Activated CD8-positive, alpha-beta memory T cell treated with anti-CD3 and anti-CD28 coated beads, Interleukin-2, amount 50 U/mL, for 24 hours (primary cell): ENCODE results near the gene ATG9A.

ENCODE experiments used
- DNase-seq: peaks from one replicate; pipeline ENCODE4 v3.0.0-alpha.2; 2020; ENCODE audit errors: extremely low read depth

Gene ATG9A

GRCh38 chr2:219220652-219221402, 8.6 kb downstream of the ATG9A start:
- DNase-seq: no peak

GRCh38 chr2:219219784-219220532, 9.5 kb downstream of the ATG9A start:
- DNase-seq: no peak

DNA sequence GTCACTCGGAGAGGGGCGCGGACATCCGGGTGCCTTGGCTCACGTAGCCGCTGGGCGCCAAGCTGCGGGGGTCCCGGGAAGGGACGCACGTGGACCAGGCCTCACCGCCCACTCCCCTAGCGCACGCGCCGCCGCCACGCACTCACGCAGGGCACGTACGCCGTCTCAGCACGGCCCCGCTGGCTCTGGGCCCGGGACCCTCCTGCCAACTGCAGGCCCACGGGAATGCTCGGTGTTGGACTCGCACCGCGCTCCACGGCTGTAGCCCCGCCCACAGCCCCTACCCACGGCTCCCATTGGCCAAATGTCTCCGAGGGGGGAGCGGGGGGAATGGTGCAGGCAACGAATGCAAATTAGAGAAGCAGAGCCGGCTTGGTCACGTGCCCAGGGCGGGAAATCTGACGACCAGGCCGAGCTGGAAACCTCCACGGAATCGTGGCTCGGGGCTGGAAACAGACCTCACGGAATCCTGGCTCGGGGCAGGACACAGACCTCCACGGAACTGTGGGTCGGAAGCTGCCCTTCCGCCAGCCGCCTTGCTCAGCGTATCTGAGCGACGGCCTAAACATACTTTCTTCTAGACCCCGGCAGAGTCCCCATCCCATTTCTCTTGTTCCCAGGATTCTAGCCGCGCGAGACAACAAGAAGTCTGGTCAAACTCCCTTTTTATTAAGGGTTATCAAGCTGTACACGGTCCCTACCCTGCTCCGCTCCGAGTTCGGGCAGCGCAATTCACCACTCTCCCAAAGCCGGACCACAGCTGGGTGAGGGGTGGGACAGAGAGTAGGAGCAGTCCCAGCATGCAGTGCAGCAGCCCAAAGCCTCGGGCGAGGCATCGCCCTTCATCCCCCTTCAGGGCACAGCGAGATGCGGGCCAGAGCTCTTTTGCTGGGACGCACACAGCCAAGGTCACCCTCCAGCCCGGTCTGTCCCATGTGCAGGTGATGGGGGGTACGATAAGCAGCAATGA, 10.4 kb downstream of the ATG9A start, which contains the start of gene ABCB6:
TSS of gene ABCB6 (minus strand) at position 227 of the 970 bp plus-strand sequence. CDS start 285 bp downstream, outside the sequence.
- DNase-seq: peak; percentile 77

GRCh38 chr2:219218217-219218731, 11.2 kb downstream of the ATG9A start:
- no peak for DNase-seq

GRCh38 chr2:219216535-219216915, 12.9 kb downstream of the ATG9A start:
- DNase-seq: no peak

DNA sequence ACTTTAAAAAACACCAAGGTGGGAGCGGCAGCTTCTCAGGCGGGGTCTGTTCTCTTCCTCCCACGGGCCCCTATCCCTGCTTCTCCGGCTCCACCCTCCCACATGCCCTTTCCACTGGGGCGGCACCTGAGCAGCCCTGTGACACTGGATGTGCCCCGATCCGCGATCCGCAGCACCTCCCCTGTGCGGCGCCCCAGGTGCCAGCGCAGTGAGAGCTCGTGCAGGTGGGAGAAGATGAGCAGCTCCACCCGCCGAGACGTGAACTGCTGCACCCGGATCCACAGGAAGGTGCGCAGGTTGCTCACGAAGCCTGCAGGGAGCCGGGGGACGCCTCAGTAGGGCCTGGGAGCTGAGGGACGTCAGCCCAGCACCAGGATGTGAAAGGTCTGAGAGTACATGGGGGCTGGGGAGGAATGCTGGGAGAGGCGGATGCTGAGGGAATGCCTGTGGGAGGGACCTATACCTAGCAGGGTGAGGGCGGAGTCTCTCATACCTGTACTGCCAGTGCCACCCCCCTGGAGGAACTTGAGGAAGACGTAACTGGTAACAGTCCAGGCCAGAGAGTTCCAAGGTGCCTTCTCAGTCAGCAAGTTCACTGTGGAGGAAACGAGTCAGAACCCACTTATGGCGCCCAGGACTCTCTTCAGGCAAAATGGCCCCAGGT, 13.4 kb downstream of the ATG9A start:
- no peak for DNase-seq

- DNase-seq: no peak
These were observed 14.7 kb downstream of the ATG9A start for GRCh38 chr2:219214786-219215185.

- no peak for DNase-seq
These were observed 15.3 kb downstream of the ATG9A start for GRCh38 chr2:219214141-219214540.

DNA sequence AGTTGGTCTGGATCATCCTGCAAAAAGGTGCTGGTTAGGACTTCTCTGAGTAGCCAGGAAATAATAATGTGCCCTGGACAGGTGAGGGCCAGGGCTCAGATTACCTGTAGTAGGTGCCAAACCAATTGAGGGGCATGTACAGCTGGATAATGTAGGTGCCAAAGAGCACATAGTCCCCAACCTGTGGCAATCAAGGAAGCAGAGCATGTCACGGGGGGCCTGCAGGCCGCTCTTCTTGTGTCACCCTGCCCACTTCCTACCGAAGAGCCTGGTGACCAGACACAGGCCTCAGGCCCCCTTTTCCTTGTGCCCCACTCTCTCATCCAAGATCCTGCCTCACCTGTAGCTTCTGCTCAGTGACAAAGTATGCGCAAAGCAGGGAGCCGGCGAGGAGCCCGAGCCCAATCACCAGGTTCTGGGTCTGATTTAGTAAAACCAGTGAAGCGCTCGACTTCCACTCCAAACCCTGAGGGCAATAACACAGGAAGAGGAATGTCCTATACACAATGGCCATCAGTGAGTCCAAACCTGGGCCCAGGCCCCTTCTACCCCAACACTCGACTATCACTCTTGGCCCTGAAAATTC, 15.9 kb downstream of the ATG9A start:
- no peak for DNase-seq

GRCh38 chr2:219213026-219213415, 16.4 kb downstream of the ATG9A start:
- no peak for DNase-seq

DNA sequence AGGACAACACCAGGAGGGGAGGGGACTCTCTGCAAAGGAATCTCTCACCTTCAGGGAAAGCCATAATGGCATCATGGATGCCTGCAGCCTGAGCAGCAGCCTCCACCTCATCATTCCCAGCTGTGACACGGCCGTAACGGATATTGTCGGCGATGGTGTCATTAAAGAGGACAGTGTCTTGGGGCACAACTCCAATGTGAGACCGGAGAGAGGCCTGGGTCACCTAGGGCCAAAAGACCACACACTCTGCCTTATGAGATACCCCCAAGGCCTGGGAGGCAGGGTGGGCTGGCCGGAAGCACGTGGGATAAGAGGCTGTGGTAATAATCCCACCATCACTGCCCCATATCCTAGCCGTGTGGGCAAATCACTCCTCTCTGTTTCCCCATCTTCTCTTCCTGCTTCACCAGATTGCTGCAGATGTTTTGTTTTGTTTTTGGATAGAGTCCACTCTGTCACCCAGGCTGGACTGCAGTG, 18.5 kb downstream of the ATG9A start:
- DNase-seq: no peak

- DNase-seq: no peak
These were observed 19.1 kb downstream of the ATG9A start for GRCh38 chr2:219210196-219210885.

DNA sequence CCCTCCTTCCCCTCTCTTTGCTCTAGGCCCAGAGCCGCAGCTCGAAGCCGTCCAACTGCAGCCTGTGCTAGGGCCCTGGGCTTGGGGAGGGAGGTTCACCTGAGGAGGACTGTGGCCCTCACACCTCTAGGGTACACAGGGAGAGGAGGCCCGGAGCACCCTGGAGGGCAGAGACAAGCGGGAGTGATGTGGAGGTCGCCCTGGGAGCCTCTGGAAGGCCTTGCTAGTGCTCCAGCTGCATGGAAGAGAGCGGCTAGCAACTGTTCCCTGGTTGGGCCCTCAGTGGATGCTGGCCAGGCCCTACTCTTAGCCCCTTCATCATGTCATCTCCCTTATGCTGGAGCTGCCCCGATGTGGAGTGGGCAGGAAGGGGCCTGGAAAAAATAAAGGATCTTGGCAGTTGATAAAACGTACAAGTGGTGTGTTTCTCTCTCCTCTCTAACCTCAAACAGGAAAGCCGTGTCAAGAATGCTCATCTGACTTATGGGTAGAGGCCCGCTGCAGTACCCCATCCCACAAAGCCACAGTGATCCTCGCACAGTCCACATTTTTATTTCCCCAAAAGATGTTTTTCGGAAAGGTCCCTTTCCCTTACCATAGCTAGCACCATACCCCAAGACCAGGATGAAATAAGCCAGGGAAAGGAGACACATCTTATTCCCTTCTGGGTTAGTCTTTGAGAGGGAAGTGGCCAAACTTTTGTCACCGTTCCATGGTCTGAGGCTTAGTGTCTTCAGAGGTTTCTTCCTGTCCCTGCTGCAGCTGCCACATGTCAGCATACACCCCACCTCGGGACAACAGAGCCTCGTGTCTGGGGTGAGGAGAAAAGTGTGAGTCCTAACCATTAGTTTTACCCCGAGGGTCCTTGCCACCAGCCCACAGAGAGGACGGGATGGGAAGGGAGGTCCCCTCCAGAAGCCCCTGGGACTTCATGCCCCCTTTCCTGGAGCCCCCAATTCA, 19.9 kb downstream of the ATG9A start:
- no peak for DNase-seq

DNA sequence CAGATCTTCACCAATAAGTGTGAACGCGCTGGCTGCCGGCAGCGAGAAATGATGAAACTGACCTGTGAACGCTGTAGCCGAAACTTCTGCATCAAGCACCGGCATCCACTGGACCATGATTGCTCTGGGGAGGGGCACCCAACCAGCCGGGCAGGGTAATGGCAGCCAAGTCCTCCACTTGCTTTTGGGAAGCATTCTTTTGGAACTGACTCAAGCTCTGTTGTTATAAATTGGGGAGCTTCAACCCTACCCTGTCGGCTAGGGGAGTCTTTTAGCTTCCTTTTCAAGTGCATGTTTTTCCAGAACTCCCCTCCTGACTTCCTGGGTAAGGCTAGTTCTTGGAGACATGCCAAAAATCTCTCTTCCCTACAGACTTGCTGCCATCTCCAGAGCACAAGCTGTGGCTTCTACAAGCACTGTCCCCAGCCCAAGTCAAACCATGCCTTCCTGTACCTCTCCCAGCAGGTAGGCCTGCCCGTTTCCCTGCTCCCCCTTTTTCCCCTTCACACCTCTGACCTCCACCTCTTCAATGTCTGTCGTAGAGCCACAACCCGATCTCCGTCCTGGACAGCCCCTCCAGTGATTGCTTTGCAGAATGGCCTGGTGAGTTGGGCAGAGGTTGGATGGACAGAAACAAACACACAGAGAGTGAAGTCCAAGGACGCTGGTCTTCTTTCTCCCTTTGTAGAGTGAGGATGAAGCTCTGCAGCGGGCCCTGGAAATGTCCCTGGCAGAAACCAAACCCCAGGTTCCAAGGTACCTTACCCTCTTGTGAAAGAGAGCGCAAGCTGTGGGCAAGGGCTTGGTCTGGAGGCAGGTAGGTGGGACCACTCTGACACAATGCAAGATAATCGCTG, 21.3 kb downstream of the ATG9A start:
- no peak for DNase-seq

DNA sequence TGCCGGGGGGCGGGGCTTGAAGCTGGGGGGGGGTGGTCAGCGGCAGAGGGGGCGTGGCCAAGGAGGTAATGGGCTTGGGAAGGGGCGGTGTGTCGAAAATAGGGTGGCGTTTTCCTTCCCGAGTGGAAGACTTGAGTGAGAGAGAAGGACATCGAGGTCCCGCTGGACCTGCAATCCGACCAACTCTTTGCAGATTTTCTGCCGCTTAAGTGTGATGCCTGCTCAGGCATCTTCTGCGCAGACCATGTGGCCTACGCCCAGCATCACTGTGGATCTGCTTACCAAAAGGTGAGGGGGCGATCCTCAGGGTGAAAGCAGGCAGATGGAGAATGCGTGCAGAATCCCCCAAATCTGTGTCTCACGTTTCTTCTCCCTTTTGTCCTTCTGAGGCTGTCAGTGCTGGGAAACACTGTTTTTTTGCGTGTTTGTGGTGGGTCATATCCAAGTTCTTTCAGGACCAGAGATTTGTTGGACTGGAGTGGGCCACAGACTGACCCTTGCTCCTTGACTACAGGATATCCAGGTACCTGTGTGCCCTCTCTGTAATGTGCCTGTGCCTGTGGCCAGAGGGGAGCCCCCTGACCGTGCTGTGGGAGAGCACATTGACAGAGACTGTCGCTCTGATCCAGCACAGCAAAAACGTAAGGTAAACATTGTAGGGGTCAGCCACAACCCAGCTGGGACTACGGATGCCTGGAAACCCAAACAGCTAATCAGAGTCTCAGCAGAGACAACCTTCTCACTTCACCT, 22.1 kb downstream of the ATG9A start:
- DNase-seq: no peak

DNA sequence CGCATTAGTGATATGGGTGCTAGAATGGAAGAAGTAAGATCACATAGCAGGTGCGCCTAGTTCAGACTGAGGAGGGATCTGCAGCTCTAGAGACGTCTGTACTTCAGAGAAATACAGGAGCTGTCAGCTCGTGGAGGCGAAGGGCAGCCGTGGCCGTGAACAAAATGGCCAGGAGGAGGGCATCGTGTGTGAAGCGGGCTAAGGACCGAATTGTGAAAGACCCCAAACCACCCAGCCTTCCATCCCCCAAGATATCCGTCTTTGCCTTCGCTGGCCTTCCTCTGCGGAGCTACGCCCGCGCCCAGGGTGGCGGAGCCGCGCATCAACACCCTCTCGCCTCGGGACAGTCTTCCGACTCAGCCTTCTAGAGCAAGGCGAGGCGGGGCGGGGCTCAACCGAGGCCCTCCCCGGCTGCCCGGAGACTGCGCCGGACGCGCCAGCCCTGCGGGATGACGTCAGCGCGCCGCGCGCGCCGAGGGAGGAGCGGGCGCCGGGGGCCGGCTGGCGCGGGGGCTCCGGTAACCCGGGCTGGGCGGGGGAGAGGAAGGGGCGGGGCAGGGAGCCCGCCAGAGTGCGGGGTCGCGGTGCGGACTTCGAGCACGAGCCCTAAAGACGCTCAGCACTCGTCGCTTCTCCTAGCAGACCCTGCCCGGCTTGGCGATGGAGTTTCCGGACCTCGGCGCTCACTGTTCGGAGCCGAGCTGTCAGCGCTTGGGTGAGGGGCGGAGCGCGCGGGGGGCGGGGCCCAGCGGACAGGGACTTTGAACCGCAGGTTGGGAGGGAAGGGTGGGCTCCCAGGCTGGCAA, 22.9 kb downstream of the ATG9A start, which contains the start of gene ZFAND2B:
TSS of gene ZFAND2B (plus strand) at position 455 of the 806 bp plus-strand sequence. CDS start at position 661, 206 bp downstream.
- DNase-seq: peak; percentile 75
